ENCODE measurements around the gene EHD1. TPM values are rescaled to one million over a fixed set of nuclear protein-coding genes. Genes with fewer than 3 reads are reported as not detected.

The EHD1 gene
- total and polyA plus RNA-seq, 9 of the 15 experiments (the other 6 are each of a cell fraction or from before 2014, with no cell fraction given), result 0.46 to 65.0 (median 16.4) TPM

GRCh38 chr11:64887757-64888405 is 9.5 kb upstream of the EHD1 start (continued):
- TF ChIP-seq REST (IDR thresholded peaks at IDR 0.05; ENCODE audit: borderline replicate concordance), result peak; percentile 49
- 0 out of 2 replicates have a peak, but pooled peaks have one; percentile 41 for TF ChIP-seq REST (CRISPR knock-in tag; IDR thresholded peaks at IDR 0.05; ENCODE audit: low read depth)
- TF ChIP-seq KLF16 (IDR thresholded peaks at IDR 0.05), result peak; percentile 61; the same call in 1 of the 2 replicates
- 0 out of 2 replicates have a peak, but pooled peaks have one; percentile 12 for TF ChIP-seq ZNF511 (CRISPR knock-in tag; IDR thresholded peaks at IDR 0.05)
- no peak for TF ChIP-seq BACH1 (tag; IDR thresholded peaks at IDR 0.05)
- TF ChIP-seq ZNF23 (CRISPR knock-in tag; IDR thresholded peaks at IDR 0.05), result no peak
- no peak for TF ChIP-seq NR0B1 (IDR thresholded peaks at IDR 0.05; ENCODE audit: partially characterized antibody)
- no peak for TF ChIP-seq ZFP30 (CRISPR knock-in tag; IDR thresholded peaks at IDR 0.05; ENCODE audit: borderline replicate concordance)

Measured in K562 (cell line).